Measurements from ENCODE around the gene ZBTB12.
"Not testable (repeated sequence)": the region's sequence is repeated elsewhere in the genome, so short reads cannot be mapped to it uniquely, and the experiment has no call there.

ZBTB12 gene

GRCh38 chr6:31922942-31923341, 21.1 kb upstream of the ZBTB12 start:
- DNase-seq (ENCODE audit: low read depth in 2 of 2), result no peak

GRCh38 chr6:31920811-31921210, 18.9 kb upstream of the ZBTB12 start:
- DNase-seq (ENCODE audit: low read depth in 2 of 2), result no peak

GRCh38 chr6:31919624-31920303, 17.9 kb upstream of the ZBTB12 start:
- no peak for DNase-seq (ENCODE audit: low read depth in 2 of 2)

- no peak for DNase-seq (ENCODE audit: low read depth in 2 of 2)
These were observed 16.3 kb upstream of the ZBTB12 start for GRCh38 chr6:31918069-31918720.

GRCh38 chr6:31915756-31916155, 13.9 kb upstream of the ZBTB12 start:
- no peak for DNase-seq (ENCODE audit: low read depth in 2 of 2)

GRCh38 chr6:31915351-31915750, 13.5 kb upstream of the ZBTB12 start:
- no peak for DNase-seq (ENCODE audit: low read depth in 2 of 2)

- DNase-seq (ENCODE audit: low read depth in 2 of 2), result no peak
These were observed 10.1 kb upstream of the ZBTB12 start for GRCh38 chr6:31911826-31912585.

GRCh38 chr6:31909298-31909697, 7.4 kb upstream of the ZBTB12 start:
- not testable (repeated sequence) for DNase-seq (ENCODE audit: low read depth in 2 of 2)

- no peak for DNase-seq (ENCODE audit: low read depth in 2 of 2)
These were observed 6.9 kb upstream of the ZBTB12 start for GRCh38 chr6:31908791-31909190.

GRCh38 chr6:31908255-31908654, 6.4 kb upstream of the ZBTB12 start:
- DNase-seq (ENCODE audit: low read depth in 2 of 2), result not testable (repeated sequence)

- DNase-seq (ENCODE audit: low read depth in 2 of 2), result peak; percentile 53 to 56
These were observed 5.4 kb upstream of the ZBTB12 start for GRCh38 chr6:31907158-31907813.

GRCh38 chr6:31906727-31907126, 4.8 kb upstream of the ZBTB12 start:
- DNase-seq (ENCODE audit: low read depth in 2 of 2), result not testable (repeated sequence)

GRCh38 chr6:31906122-31906521, 4.2 kb upstream of the ZBTB12 start:
- no peak for DNase-seq (ENCODE audit: low read depth in 2 of 2)

GRCh38 chr6:31905041-31905440, 3.2 kb upstream of the ZBTB12 start:
- no peak for DNase-seq (ENCODE audit: low read depth in 2 of 2)

GRCh38 chr6:31903957-31904356, 2.1 kb upstream of the ZBTB12 start:
- no peak for DNase-seq (ENCODE audit: low read depth in 2 of 2)

GRCh38 chr6:31901415-31901952, 402 bp downstream of the ZBTB12 start:
- no peak for DNase-seq (ENCODE audit: low read depth in 2 of 2)

GRCh38 chr6:31900917-31901414, 920 bp downstream of the ZBTB12 start:
- no peak for DNase-seq (ENCODE audit: low read depth in 2 of 2)

GRCh38 chr6:31899882-31900722, 1.8 kb downstream of the ZBTB12 start:
- no peak for DNase-seq (ENCODE audit: low read depth in 2 of 2)

- no peak for DNase-seq (ENCODE audit: low read depth in 2 of 2)
These were observed 2.7 kb downstream of the ZBTB12 start for GRCh38 chr6:31899215-31899614.

- no peak for DNase-seq (ENCODE audit: low read depth in 2 of 2)
These were observed 3.4 kb downstream of the ZBTB12 start for GRCh38 chr6:31898383-31899011.
